Ovary (tissue), 9 donors: ENCODE data around the gene LINGO3. TPM values are rescaled to one million over a fixed set of nuclear protein-coding genes. Genes with fewer than 3 reads are reported as not detected.

ENCODE experiments used
- DNase-seq, 5 donors: peaks; one replicate each; pipeline ENCODE4 v3.0.0-alpha.2; 2019 to 2020
- H3K27ac ChIP-seq, 2 donors: fragments of 200-600 bp; one replicate each; pipeline versions ENCODE4 v1.5.1 to v1.8.0; 2019 to 2022
- H3K27me3 ChIP-seq: fragments of 200-600 bp; one replicate; pipeline ENCODE4 v1.8.0; 2022
- H3K36me3 ChIP-seq: fragments of 200-600 bp; sonication (generic); one replicate; pipeline ENCODE4 v1.5.1; 2019
- H3K4me1 ChIP-seq: one replicate; pipeline ENCODE4 v1.8.1; 2013; ENCODE audit warnings: mild to moderate bottlenecking, moderate library complexity; ENCODE audit not compliant: insufficient read depth
- H3K4me3 ChIP-seq: fragments of 200-600 bp; sonication (generic); one replicate; pipeline ENCODE4 v1.5.1; 2017
- H3K9me3 ChIP-seq, 2 donors: fragments of 200-600 bp in 1 of 2; sonication (generic) in 1 of 2; one replicate each; pipeline versions ENCODE4 v1.5.1 to v1.8.1; 2013 to 2019; ENCODE audit warnings: mild to moderate bottlenecking in 1 of 2, moderate library complexity in 1 of 2
- CTCF ChIP-seq, 3 donors: fragments of 450-650 bp in 2 of 3; fragments of 200-600 bp in 1 of 3; IDR thresholded peaks; one replicate each; pipeline versions ENCODE4 v1.5.1 to v1.8.0; 2016 to 2022; ENCODE audit warnings: antibody characterized with exemption in 3 of 3, mild to moderate bottlenecking in 1 of 3
- EP300 ChIP-seq: sonication (generic); formaldehyde crosslinking; IDR thresholded peaks from one replicate; pipeline ENCODE4 v1.6.1; 2017; ENCODE audit warnings: antibody characterized with exemption
- POLR2A ChIP-seq: fragments of 450-650 bp; IDR thresholded peaks from one replicate; pipeline ENCODE4 v1.6.1; 2017; ENCODE audit warnings: antibody characterized with exemption, mild to moderate bottlenecking, moderate library complexity
- WGBS, 3 donors: extraction: QIAGEN DNeasy Blood & Tissue Kit in 1 of 3; methylation state at CpG; one replicate each; pipeline versions ENCODE4 v1.1.5 to v1.1.7; 2013 to 2017; 5-methylcytosine and 5-hydroxymethylcytosine counted together
- intact Hi-C, 4 donors: fragments of 100-400 bp; cut with DNase I; formaldehyde crosslinking; loops; one replicate each; pipeline versions ENCODE4 v1.11.0 to v1.15.1; 2022 to 2023
- polyA plus RNA-seq, 2 donors: library from polyadenylated mRNA; stranded (reverse); fragments of 200-250 nt in 1 of 2; fragments of 350-450 nt in 1 of 2; fragmentation: Illumina TruSeq in 1 of 2; extraction: RNeasy Lipid Tissue Mini Kit (QIAGEN cat#74804) in 1 of 2; gene quantifications; one replicate each; pipeline ENCODE4 v1.2.3, GENCODE V29; 2013 to 2014
- total RNA-seq, 7 donors: library from RNA; depleted of rRNA in 2 of 7; stranded (reverse); fragments of >200 nt in 2 of 7; fragmentation: NEBNext Ultra II Directional in 3 of 7; extraction: Animal tissue kit (Norgen Biotek cat#: 25700) in 3 of 7; gene quantifications; one replicate each; pipeline versions ENCODE4 v1.1.0 to v1.2.4, GENCODE V29; 2016 to 2023
- donor health status: DM: no; HTN: no; CAD: no; lungs with moderate emphysema.
- donor health status: DM: no; HTN: no; CAD: no.
- donor health status: Bipolar disorder and iron deficiency.
- donor health status: DM: yes; HTN: yes; CAD: no.
- donor health status: DM: no; HTN: no; CAD: no.
- donor health status: DM: yes; HTN: yes; CAD: no.

Gene LINGO3
- total and polyA plus RNA-seq, 9 donors: not detected

GRCh38 chr19:2290441-2291184, 17.3 kb downstream of the LINGO3 start:
- 3 to 4% (median 3%) methylated on average over 42 to 82 of the region's 82 CpGs for WGBS, 3 donors
- peaks cover 11% of the 10 kb centered on the region for H3K27me3 ChIP-seq
- peak overlapping the region; percentile 1 for H3K4me3 ChIP-seq
- peaks cover 12% of the 10 kb centered on the region for H3K4me1 ChIP-seq
- intact Hi-C loops: no loop called here
- no peaks in the 10 kb centered on the region for H3K9me3 ChIP-seq
- no peak overlapping the region for H3K27ac ChIP-seq
- no peaks in the 10 kb centered on the region for H3K36me3 ChIP-seq
- no peak for DNase-seq
- no peak for TF ChIP-seq CTCF (IDR thresholded peaks at IDR 0.05)
- TF ChIP-seq EP300: no peak
- no peak for TF ChIP-seq POLR2A

- Histone ChIP-seq H3K9me3 (no peaks in the 10 kb centered on the region), H3K4me3 (peak overlapping the region; percentile 1), H3K27me3 (peaks cover 11% of the 10 kb centered on the region), H3K27ac (no peak overlapping the region), H3K4me1 (peaks cover 12% of the 10 kb centered on the region), H3K36me3 (no peaks in the 10 kb centered on the region)
- no peak for DNase-seq
- intact Hi-C loops: no loop called here
- no peak for TF ChIP-seq POLR2A
- TF ChIP-seq CTCF (IDR thresholded peaks at IDR 0.05): no peak
- no peak for TF ChIP-seq EP300
- WGBS, 3 donors: 1 to 3% (median 2%) methylated on average over 40 to 69 of the region's 74 CpGs
Measured at GRCh38 chr19:2289714-2290435, 18.1 kb downstream of the LINGO3 start.

GRCh38 chr19:2288818-2289713, 18.9 kb downstream of the LINGO3 start:
- TF ChIP-seq POLR2A (no peak), EP300 (no peak), CTCF (IDR thresholded peaks at IDR 0.05) (no peak)
- no peak overlapping the region for H3K27ac ChIP-seq
- H3K4me3 ChIP-seq: no peak overlapping the region
- H3K36me3 ChIP-seq: no peaks in the 10 kb centered on the region
- WGBS, 3 donors: 55 to 62% (median 58%) methylated on average over 28 of the region's 28 CpGs
- peaks cover 11% of the 10 kb centered on the region for H3K4me1 ChIP-seq
- no peaks in the 10 kb centered on the region for H3K9me3 ChIP-seq
- intact Hi-C loops: no loop called here
- no peak for DNase-seq
- H3K27me3 ChIP-seq: peaks cover 11% of the 10 kb centered on the region

GRCh38 chr19:2288338-2288817, 19.6 kb downstream of the LINGO3 start:
- Histone ChIP-seq H3K36me3 (no peaks in the 10 kb centered on the region), H3K9me3 (no peaks in the 10 kb centered on the region), H3K4me1 (peaks cover 11% of the 10 kb centered on the region), H3K4me3 (no peak overlapping the region), H3K27me3 (peaks cover 11% of the 10 kb centered on the region), H3K27ac (no peak overlapping the region)
- intact Hi-C loops: no loop called here
- TF ChIP-seq EP300 (no peak), POLR2A (no peak), CTCF (IDR thresholded peaks at IDR 0.05) (no peak)
- 79 to 84% (median 79%) methylated on average over 15 to 17 of the region's 17 CpGs for WGBS, 3 donors
- no peak for DNase-seq
